Stimulated activated CD4-positive, alpha-beta T cell treated with anti-CD3 and anti-CD28 coated beads, Interleukin-4, amount 100 ng/mL, for 1 hour (primary cell): ENCODE data around the gene RAVER2.
"Not testable (repeated sequence)": the region's sequence is repeated elsewhere in the genome, so short reads cannot be mapped to it uniquely, and the experiment has no call there.

Experiments used
- DNase-seq: peaks from one replicate; pipeline ENCODE4 v3.0.0-alpha.2; 2020

Gene RAVER2

GRCh38 chr1:64744492-64745180 lies at the start of gene RAVER2:
Gene RAVER2 (plus strand): TSS chr1:64745075. CDS start chr1:64745173, 98 bp downstream.
- peak; percentile 59 for DNase-seq

- DNase-seq: no peak
Observed at GRCh38 chr1:64696879-64697278, 48.0 kb upstream of the RAVER2 start.

- DNase-seq: no peak
Observed at GRCh38 chr1:64699327-64699726, 45.5 kb upstream of the RAVER2 start.

- no peak for DNase-seq
Observed at GRCh38 chr1:64701071-64701470, 43.8 kb upstream of the RAVER2 start.

- no peak for DNase-seq
Observed at GRCh38 chr1:64701886-64702285, 43.0 kb upstream of the RAVER2 start.

GRCh38 chr1:64702670-64703069 lies 42.2 kb upstream of the RAVER2 start:
- DNase-seq: not testable (repeated sequence)

- no peak for DNase-seq
Observed at GRCh38 chr1:64703600-64703999, 41.3 kb upstream of the RAVER2 start.

- DNase-seq: no peak
Observed at GRCh38 chr1:64705591-64705990, 39.3 kb upstream of the RAVER2 start.

- DNase-seq: no peak
Observed at GRCh38 chr1:64711266-64711665, 33.6 kb upstream of the RAVER2 start.

GRCh38 chr1:64712049-64712448 lies 32.8 kb upstream of the RAVER2 start:
- no peak for DNase-seq

- DNase-seq: no peak
Observed at GRCh38 chr1:64715186-64715585, 29.7 kb upstream of the RAVER2 start.

GRCh38 chr1:64721135-64721534 lies 23.7 kb upstream of the RAVER2 start:
- no peak for DNase-seq

- no peak for DNase-seq
Observed at GRCh38 chr1:64721576-64722145, 23.2 kb upstream of the RAVER2 start.

- no peak for DNase-seq
Observed at GRCh38 chr1:64727861-64728260, 17.0 kb upstream of the RAVER2 start.

GRCh38 chr1:64733581-64734286 lies 11.1 kb upstream of the RAVER2 start:
- DNase-seq: no peak

- no peak for DNase-seq
Observed at GRCh38 chr1:64734287-64734652, 10.6 kb upstream of the RAVER2 start.

GRCh38 chr1:64740687-64741086 lies 4.2 kb upstream of the RAVER2 start:
- DNase-seq: not testable (repeated sequence)

- DNase-seq: no peak
Observed at GRCh38 chr1:64743954-64744491, 852 bp upstream of the RAVER2 start.

- peak; percentile 6 for DNase-seq
Observed at GRCh38 chr1:64745181-64745985, 508 bp downstream of the RAVER2 start.

- no peak for DNase-seq
Observed at GRCh38 chr1:64745986-64746940, 1.4 kb downstream of the RAVER2 start.

GRCh38 chr1:64748222-64748621 lies 3.3 kb downstream of the RAVER2 start:
- no peak for DNase-seq

GRCh38 chr1:64748706-64749105 lies 3.8 kb downstream of the RAVER2 start:
- DNase-seq: no peak
